ENCODE data around the gene TEDC2.

TEDC2 gene

GRCh38 chr16:2470603-2471015 is 10.7 kb downstream of the TEDC2 start:
- Histone ChIP-seq H3K27ac (ENCODE audit: low read depth, low read length) (no peak overlapping the region), H3K9ac (ENCODE audit: low read length in 5 of 5) (no peak overlapping the region), H3K4me3 (ENCODE audit: low read depth in 1 of 5, low read length in 5 of 5) (no peak overlapping the region), H3K36me3 (ENCODE audit: control insufficient read depth in 5 of 5, insufficient read depth in 5 of 5, low read length in 5 of 5) (no peaks in the 10 kb centered on the region), H3K4me1 (ENCODE audit: control insufficient read depth in 5 of 5, insufficient read depth in 5 of 5, low read length in 5 of 5) (peaks cover 0 to 71% (median 53%) of the 10 kb centered on the region in 5 donors), H3K9me3 (ENCODE audit: control insufficient read depth in 5 of 5, low read length in 5 of 5) (no peaks in the 10 kb centered on the region), H3K27me3 (ENCODE audit: control insufficient read depth in 5 of 5, insufficient read depth in 4 of 5, low read length in 5 of 5) (peaks cover 0 to 35% (median 18%) of the 10 kb centered on the region in 5 donors)

- Histone ChIP-seq H3K27me3 (ENCODE audit: control insufficient read depth in 5 of 5, insufficient read depth in 4 of 5, low read length in 5 of 5) (peaks cover 0 to 35% (median 18%) of the 10 kb centered on the region in 5 donors), H3K27ac (ENCODE audit: low read depth, low read length) (peak within 1 kb of the TSS; percentile 41), H3K4me3 (ENCODE audit: low read depth in 1 of 5, low read length in 5 of 5) (peak within 1 kb of the TSS in 1 of 5 donors; percentile 30), H3K4me1 (ENCODE audit: control insufficient read depth in 5 of 5, insufficient read depth in 5 of 5, low read length in 5 of 5) (peaks cover 3 to 77% (median 59%) of the 10 kb centered on the region in 5 donors), H3K9ac (ENCODE audit: low read length in 5 of 5) (no peak within 1 kb of the TSS), H3K36me3 (ENCODE audit: control insufficient read depth in 5 of 5, insufficient read depth in 5 of 5, low read length in 5 of 5) (no peaks in the 10 kb centered on the region), H3K9me3 (ENCODE audit: control insufficient read depth in 5 of 5, low read length in 5 of 5) (no peaks in the 10 kb centered on the region)
Measured at GRCh38 chr16:2471016-2471652, 11.2 kb downstream of the TEDC2 start, which contains the start of gene NTN3. NTN3 (plus strand) TSS chr16:2471297; CDS start chr16:2471702, 405 bp downstream.

GRCh38 chr16:2471653-2472487 is 12.0 kb downstream of the TEDC2 start:
- H3K4me3 ChIP-seq (ENCODE audit: low read depth in 1 of 5, low read length in 5 of 5): peak overlapping the region in 1 of 5 donors; percentile 30
- H3K36me3 ChIP-seq (ENCODE audit: control insufficient read depth in 5 of 5, insufficient read depth in 5 of 5, low read length in 5 of 5): no peaks in the 10 kb centered on the region
- H3K9ac ChIP-seq (ENCODE audit: low read length in 5 of 5): no peak overlapping the region
- H3K27ac ChIP-seq (ENCODE audit: low read depth, low read length): no peak overlapping the region
- peaks cover 0 to 35% (median 18%) of the 10 kb centered on the region in 5 donors for H3K27me3 ChIP-seq (ENCODE audit: control insufficient read depth in 5 of 5, insufficient read depth in 4 of 5, low read length in 5 of 5)
- peaks cover 3 to 77% (median 62%) of the 10 kb centered on the region in 5 donors for H3K4me1 ChIP-seq (ENCODE audit: control insufficient read depth in 5 of 5, insufficient read depth in 5 of 5, low read length in 5 of 5)
- no peaks in the 10 kb centered on the region for H3K9me3 ChIP-seq (ENCODE audit: control insufficient read depth in 5 of 5, low read length in 5 of 5)

- no peak overlapping the region for H3K4me3 ChIP-seq (ENCODE audit: low read depth in 1 of 5, low read length in 5 of 5)
- H3K27me3 ChIP-seq (ENCODE audit: control insufficient read depth in 5 of 5, insufficient read depth in 4 of 5, low read length in 5 of 5): peaks cover 0 to 35% (median 18%) of the 10 kb centered on the region in 5 donors
- H3K9me3 ChIP-seq (ENCODE audit: control insufficient read depth in 5 of 5, low read length in 5 of 5): no peaks in the 10 kb centered on the region
- H3K36me3 ChIP-seq (ENCODE audit: control insufficient read depth in 5 of 5, insufficient read depth in 5 of 5, low read length in 5 of 5): no peaks in the 10 kb centered on the region
- no peak overlapping the region for H3K9ac ChIP-seq (ENCODE audit: low read length in 5 of 5)
- H3K4me1 ChIP-seq (ENCODE audit: control insufficient read depth in 5 of 5, insufficient read depth in 5 of 5, low read length in 5 of 5): peaks cover 3 to 72% (median 59%) of the 10 kb centered on the region in 5 donors
- no peak overlapping the region for H3K27ac ChIP-seq (ENCODE audit: low read depth, low read length)
Measured at GRCh38 chr16:2472488-2472864, 12.6 kb downstream of the TEDC2 start.

GRCh38 chr16:2472885-2473445 is 13.1 kb downstream of the TEDC2 start:
- Histone ChIP-seq H3K4me3 (ENCODE audit: low read depth in 1 of 5, low read length in 5 of 5) (peak overlapping the region in 2 of 5 donors; percentile 8 to 77), H3K9ac (ENCODE audit: low read length in 5 of 5) (no peak overlapping the region), H3K4me1 (ENCODE audit: control insufficient read depth in 5 of 5, insufficient read depth in 5 of 5, low read length in 5 of 5) (peaks cover 3 to 67% (median 58%) of the 10 kb centered on the region in 5 donors), H3K9me3 (ENCODE audit: control insufficient read depth in 5 of 5, low read length in 5 of 5) (no peaks in the 10 kb centered on the region), H3K27me3 (ENCODE audit: control insufficient read depth in 5 of 5, insufficient read depth in 4 of 5, low read length in 5 of 5) (peaks cover 0 to 35% (median 18%) of the 10 kb centered on the region in 5 donors), H3K36me3 (ENCODE audit: control insufficient read depth in 5 of 5, insufficient read depth in 5 of 5, low read length in 5 of 5) (no peaks in the 10 kb centered on the region), H3K27ac (ENCODE audit: low read depth, low read length) (no peak overlapping the region)

- no peak overlapping the region for H3K9ac ChIP-seq (ENCODE audit: low read length in 5 of 5)
- peaks cover 3 to 62% (median 53%) of the 10 kb centered on the region in 5 donors for H3K4me1 ChIP-seq (ENCODE audit: control insufficient read depth in 5 of 5, insufficient read depth in 5 of 5, low read length in 5 of 5)
- no peaks in the 10 kb centered on the region for H3K36me3 ChIP-seq (ENCODE audit: control insufficient read depth in 5 of 5, insufficient read depth in 5 of 5, low read length in 5 of 5)
- H3K4me3 ChIP-seq (ENCODE audit: low read depth in 1 of 5, low read length in 5 of 5): peak overlapping the region in 2 of 5 donors; percentile 8 to 77
- H3K27ac ChIP-seq (ENCODE audit: low read depth, low read length): no peak overlapping the region
- no peaks in the 10 kb centered on the region for H3K9me3 ChIP-seq (ENCODE audit: control insufficient read depth in 5 of 5, low read length in 5 of 5)
- peaks cover 0 to 35% (median 18%) of the 10 kb centered on the region in 5 donors for H3K27me3 ChIP-seq (ENCODE audit: control insufficient read depth in 5 of 5, insufficient read depth in 4 of 5, low read length in 5 of 5)
Measured at GRCh38 chr16:2473446-2473926, 13.6 kb downstream of the TEDC2 start.

GRCh38 chr16:2473999-2474876 is 14.3 kb downstream of the TEDC2 start:
- peaks cover 0 to under 1% (median 0%) of the 10 kb centered on the region in 5 donors for H3K36me3 ChIP-seq (ENCODE audit: control insufficient read depth in 5 of 5, insufficient read depth in 5 of 5, low read length in 5 of 5)
- peak overlapping the region in 4 of 5 donors; percentile 63 to 77 (median 69) for H3K4me3 ChIP-seq (ENCODE audit: low read depth in 1 of 5, low read length in 5 of 5)
- peaks cover 3 to 55% (median 46%) of the 10 kb centered on the region in 5 donors for H3K4me1 ChIP-seq (ENCODE audit: control insufficient read depth in 5 of 5, insufficient read depth in 5 of 5, low read length in 5 of 5)
- H3K27me3 ChIP-seq (ENCODE audit: control insufficient read depth in 5 of 5, insufficient read depth in 4 of 5, low read length in 5 of 5): peaks cover 0 to 30% (median 18%) of the 10 kb centered on the region in 5 donors
- H3K9me3 ChIP-seq (ENCODE audit: control insufficient read depth in 5 of 5, low read length in 5 of 5): no peaks in the 10 kb centered on the region
- H3K9ac ChIP-seq (ENCODE audit: low read length in 5 of 5): peak overlapping the region; percentile 16 to 86 (median 72)
- H3K27ac ChIP-seq (ENCODE audit: low read depth, low read length): peak overlapping the region; percentile 79

GRCh38 chr16:2474877-2475412 is 15.0 kb downstream of the TEDC2 start, which contains the start of gene TBC1D24:
TBC1D24 (plus strand) TSS chr16:2475127; CDS start chr16:2496149, 21,022 bp downstream.
- H3K36me3 ChIP-seq (ENCODE audit: control insufficient read depth in 5 of 5, insufficient read depth in 5 of 5, low read length in 5 of 5): peaks cover 0 to 3% (median 0%) of the 10 kb centered on the region in 5 donors
- peaks cover 0 to 24% (median 15%) of the 10 kb centered on the region in 5 donors for H3K27me3 ChIP-seq (ENCODE audit: control insufficient read depth in 5 of 5, insufficient read depth in 4 of 5, low read length in 5 of 5)
- H3K27ac ChIP-seq (ENCODE audit: low read depth, low read length): peak within 1 kb of the TSS; percentile 79
- peak within 1 kb of the TSS; percentile 44 to 77 (median 71) for H3K4me3 ChIP-seq (ENCODE audit: low read depth in 1 of 5, low read length in 5 of 5)
- H3K9me3 ChIP-seq (ENCODE audit: control insufficient read depth in 5 of 5, low read length in 5 of 5): no peaks in the 10 kb centered on the region
- H3K4me1 ChIP-seq (ENCODE audit: control insufficient read depth in 5 of 5, insufficient read depth in 5 of 5, low read length in 5 of 5): peaks cover 3 to 49% (median 43%) of the 10 kb centered on the region in 5 donors
- H3K9ac ChIP-seq (ENCODE audit: low read length in 5 of 5): peak within 1 kb of the TSS; percentile 16 to 86 (median 72)
